ENCODE measurements around the gene CCDC141.
"Not testable (repeated sequence)": the region's sequence is repeated elsewhere in the genome, so short reads cannot be mapped to it uniquely, and the experiment has no call there.

GRCh38 chr2:178989424-178989823 is 60.5 kb downstream of the CCDC141 start:
- TF ChIP-seq CTCF (IDR thresholded peaks at IDR 0.05 in 2 of 3, conservative IDR thresholded peaks at IDR 0.05 in 1 of 3; ENCODE audit: borderline replicate concordance in 1 of 3, insufficient read depth in 1 of 3, low read depth in 2 of 3, low read length in 2 of 3); EZH2 (IDR thresholded peaks at IDR 0.05); POLR2A (IDR thresholded peaks at IDR 0.05; ENCODE audit: borderline replicate concordance, extremely low read depth, insufficient read depth, insufficient read length); ATF3 (IDR thresholded peaks at IDR 0.05); EZH2phosphoT487 (IDR thresholded peaks at IDR 0.05; ENCODE audit: borderline replicate concordance): not testable (repeated sequence)

Data from HCT116 (cell line).